ENCODE results near the gene GID8.
"Not testable (repeated sequence)": the region's sequence is repeated elsewhere in the genome, so short reads cannot be mapped to it uniquely, and the experiment has no call there.

The GID8 gene

GRCh38 chr20:62958388-62959100, 20.6 kb downstream of the GID8 start:
- CTCF ChIA-PET: interaction anchor here (0.6 kb wide), 1 partner anchor 51 kb away, joined by 3 read pairs; no protein-coding TSS in a partner anchor
- POLR2A ChIA-PET (ENCODE audit: low non-redundant PET): no interaction called here
- TF ChIP-seq CTCF (conservative IDR thresholded peaks at IDR 0.05; ENCODE audit: low read depth): no peak
- no peak for DNase-seq (ENCODE audit: low spot score)
- no peak overlapping the region for H3K27ac ChIP-seq

- no peak overlapping the region for H3K27ac ChIP-seq
- no peak for TF ChIP-seq CTCF (conservative IDR thresholded peaks at IDR 0.05; ENCODE audit: low read depth)
- DNase-seq (ENCODE audit: low spot score): no peak
- ChIA-PET POLR2A (ENCODE audit: low non-redundant PET) (no interaction called here), CTCF (interaction anchor here (0.6 to 0.8 kb wide), 3 partner anchors 19 to 119 kb away, joined by 3 to 4 read pairs (median 3); no protein-coding TSS in a partner anchor)
Measured at GRCh38 chr20:62959101-62959971, 21.4 kb downstream of the GID8 start.

GRCh38 chr20:62959998-62960436, 22.1 kb downstream of the GID8 start:
- no peak for DNase-seq (ENCODE audit: low spot score)
- POLR2A ChIA-PET (ENCODE audit: low non-redundant PET): no interaction called here
- H3K27ac ChIP-seq: no peak overlapping the region
- CTCF ChIA-PET: interaction anchor here (0.6 to 0.8 kb wide), 2 partner anchors 18 to 118 kb away, joined by 3 to 4 read pairs; no protein-coding TSS in a partner anchor
- no peak for TF ChIP-seq CTCF (conservative IDR thresholded peaks at IDR 0.05; ENCODE audit: low read depth)

- H3K27ac ChIP-seq; DNase-seq (ENCODE audit: low spot score); POLR2A ChIA-PET (ENCODE audit: low non-redundant PET): not testable (repeated sequence)
- CTCF ChIA-PET: interaction anchor here (0.8 to 1.5 kb wide), 2 partner anchors 12 to 118 kb away, joined by 3 to 6 read pairs; no protein-coding TSS in a partner anchor
Measured at GRCh38 chr20:62960446-62961309, 22.7 kb downstream of the GID8 start.

GRCh38 chr20:62961310-62961783, 23.4 kb downstream of the GID8 start:
- H3K27ac ChIP-seq: peak overlapping the region; percentile 46
- CTCF ChIA-PET: interaction anchor here (1.5 kb wide), 1 partner anchor 11 kb away, joined by 6 read pairs; no protein-coding TSS in a partner anchor
- peak; percentile 85 for DNase-seq (ENCODE audit: low spot score)
- no peak for TF ChIP-seq CTCF (conservative IDR thresholded peaks at IDR 0.05; ENCODE audit: low read depth)
- POLR2A ChIA-PET (ENCODE audit: low non-redundant PET): no interaction called here

GRCh38 chr20:62961799-62962198, 23.9 kb downstream of the GID8 start:
- CTCF ChIA-PET: interaction anchor here (0.6 to 1.5 kb wide), 3 partner anchors 9 to 460 kb away, joined by 3 to 6 read pairs (median 3); no protein-coding TSS in a partner anchor
- TF ChIP-seq CTCF (conservative IDR thresholded peaks at IDR 0.05; ENCODE audit: low read depth): no peak
- DNase-seq (ENCODE audit: low spot score): no peak
- H3K27ac ChIP-seq: peak overlapping the region; percentile 46
- POLR2A ChIA-PET (ENCODE audit: low non-redundant PET): no interaction called here

Measured in RWPE1 (cell line).